GDM1 (cell line): ENCODE measurements around the gene TGFB1.
A peak's percentile ranks its signal among the peaks of the same experiment; 100 is the strongest.
"Not testable (repeated sequence)": the region's sequence is repeated elsewhere in the genome, so short reads cannot be mapped to it uniquely, and the experiment has no call there.

Experiments
- DNase-seq: peaks from one replicate; lab custom pipeline; 2025; lab: John Stamatoyannopoulos, UW

TGFB1 gene

GRCh38 chr19:41300555-41300954 is 53.2 kb downstream of the TGFB1 start:
- DNase-seq, result no peak

GRCh38 chr19:41299755-41300089 is 54.0 kb downstream of the TGFB1 start:
- no peak for DNase-seq

- DNase-seq, result no peak
Observed at GRCh38 chr19:41299046-41299754, 54.5 kb downstream of the TGFB1 start.

GRCh38 chr19:41298348-41298964 is 55.3 kb downstream of the TGFB1 start:
- peak; percentile 73 for DNase-seq

GRCh38 chr19:41297628-41298347 is 55.9 kb downstream of the TGFB1 start:
- DNase-seq, result no peak

- no peak for DNase-seq
Observed at GRCh38 chr19:41296433-41296871, 57.3 kb downstream of the TGFB1 start.

- no peak for DNase-seq
Observed at GRCh38 chr19:41295499-41295898, 58.2 kb downstream of the TGFB1 start.

- no peak for DNase-seq
Observed at GRCh38 chr19:41294393-41294792, 59.3 kb downstream of the TGFB1 start.

GRCh38 chr19:41289814-41290213 is 63.9 kb downstream of the TGFB1 start:
- not testable (repeated sequence) for DNase-seq

- DNase-seq, result no peak
Observed at GRCh38 chr19:41288673-41289530, 64.8 kb downstream of the TGFB1 start.
